H9 (cell line): ENCODE measurements around the gene TRIM52. TPM values are rescaled to one million over a fixed set of nuclear protein-coding genes. Genes with fewer than 3 reads are reported as not detected.

ENCODE experiments used
- DNase-seq: peaks from one replicate; pipeline ENCODE4 v3.0.0-alpha.2; 2017
- H2AFZ ChIP-seq: one replicate; pipeline ENCODE4 v1.6.1; 2013; ENCODE audit warnings: mild to moderate bottlenecking, low read length, control low read depth, moderate library complexity
- H2AK5ac ChIP-seq: 2 replicates; pipeline ENCODE4 v1.6.1; 2013; ENCODE audit warnings: low read length, control low read depth, mixed read lengths; ENCODE audit not compliant: insufficient read length
- H2BK120ac ChIP-seq: one replicate; pipeline ENCODE4 v1.6.1; 2013; ENCODE audit warnings: low read depth, mild to moderate bottlenecking, low read length, control low read depth, inconsistent platforms; ENCODE audit not compliant: poor library complexity, severe bottlenecking
- H2BK12ac ChIP-seq: 2 replicates; pipeline ENCODE4 v1.6.1; 2013; ENCODE audit warnings: low read length, control low read depth, mixed read lengths, low read depth; ENCODE audit not compliant: insufficient read length
- H2BK15ac ChIP-seq: 2 replicates; pipeline ENCODE4 v1.6.1; 2013; ENCODE audit warnings: low read depth, low read length, control low read depth
- H2BK20ac ChIP-seq: one replicate; pipeline ENCODE4 v1.6.1; 2013; ENCODE audit warnings: low read depth, mild to moderate bottlenecking, low read length, control low read depth, inconsistent platforms; ENCODE audit not compliant: poor library complexity, severe bottlenecking
- H2BK5ac ChIP-seq: 2 replicates; pipeline ENCODE4 v1.6.1; 2013; ENCODE audit warnings: low read length, control low read depth, mixed read lengths; ENCODE audit not compliant: insufficient read length
- H3K14ac ChIP-seq: 2 replicates; pipeline ENCODE4 v1.6.1; 2013; ENCODE audit warnings: low read length, control low read depth; ENCODE audit not compliant: insufficient read depth
- H3K18ac ChIP-seq: 2 replicates; pipeline ENCODE4 v1.6.1; 2013; ENCODE audit warnings: low read depth, mild to moderate bottlenecking, mixed read lengths, low read length, control low read depth; ENCODE audit not compliant: insufficient read length
- H3K23ac ChIP-seq: 2 replicates; pipeline ENCODE4 v1.6.1; 2013; ENCODE audit warnings: low read length, control low read depth, mixed read lengths, low read depth; ENCODE audit not compliant: insufficient read length
- H3K23me2 ChIP-seq: 2 replicates; pipeline ENCODE4 v1.6.1; 2013; ENCODE audit warnings: low read depth, mild to moderate bottlenecking, mixed read lengths, low read length, control low read depth; ENCODE audit not compliant: insufficient read length, poor library complexity, severe bottlenecking
- H3K27ac ChIP-seq: 2 replicates; pipeline ENCODE4 v1.5.1; 2013; ENCODE audit warnings: low read length, control low read depth, mixed read lengths, low read depth; ENCODE audit not compliant: insufficient read length
- H3K27me3 ChIP-seq: 2 replicates; pipeline ENCODE4 v1.6.1; 2013; ENCODE audit warnings: low read length, control low read depth, inconsistent platforms; ENCODE audit not compliant: insufficient read depth
- H3K4ac ChIP-seq: 2 replicates; pipeline ENCODE4 v1.6.1; 2013; ENCODE audit warnings: low read depth, mild to moderate bottlenecking, control low read depth, inconsistent platforms, low read length, moderate library complexity
- H3K4me1 ChIP-seq: 2 replicates; pipeline ENCODE4 v1.6.1; 2013; ENCODE audit warnings: low read length, control low read depth, inconsistent platforms; ENCODE audit not compliant: insufficient read depth
- H3K4me2 ChIP-seq: 2 replicates; pipeline ENCODE4 v1.6.1; 2013; ENCODE audit warnings: low read length, control low read depth, mixed read lengths; ENCODE audit not compliant: insufficient read length, insufficient read depth
- H3K56ac ChIP-seq: 2 replicates; pipeline ENCODE4 v1.6.1; 2013; ENCODE audit warnings: low read depth, mild to moderate bottlenecking, mixed read lengths, low read length, control low read depth; ENCODE audit not compliant: insufficient read length
- H3K79me1 ChIP-seq: 2 replicates; pipeline ENCODE4 v1.6.1; 2013; ENCODE audit warnings: low read depth, mild to moderate bottlenecking, moderate library complexity, low read length, control low read depth, inconsistent platforms; ENCODE audit not compliant: insufficient read depth, poor library complexity, severe bottlenecking
- H3K79me2 ChIP-seq: 2 replicates; pipeline ENCODE4 v1.6.1; 2013; ENCODE audit warnings: low read length, control low read depth, inconsistent platforms; ENCODE audit not compliant: insufficient read depth
- H3K9ac ChIP-seq: 2 replicates; pipeline ENCODE4 v1.6.1; 2013; ENCODE audit warnings: low read length, control low read depth, mixed read lengths; ENCODE audit not compliant: insufficient read length; ENCODE audit errors: extremely low read depth
- H3K9me3 ChIP-seq: one replicate; pipeline ENCODE4 v1.6.1; 2013; ENCODE audit warnings: low read depth, low read length, inconsistent platforms; ENCODE audit not compliant: control insufficient read depth
- H3T11ph ChIP-seq: one replicate; pipeline ENCODE4 v1.6.1; 2013; ENCODE audit warnings: mild to moderate bottlenecking, low read length, control low read depth, inconsistent platforms
- H4K20me1 ChIP-seq: one replicate; pipeline ENCODE4 v1.6.1; 2013; ENCODE audit not compliant: control insufficient read depth, insufficient read length, insufficient read depth
- H4K5ac ChIP-seq: 2 replicates; pipeline ENCODE4 v1.6.1; 2013; ENCODE audit warnings: low read depth, mild to moderate bottlenecking, mixed read lengths, low read length, control low read depth; ENCODE audit not compliant: insufficient read length
- H4K8ac ChIP-seq: replicated peaks from 2 replicates; pipeline ENCODE4 v1.6.1; 2013; ENCODE audit warnings: low read length, control low read depth, mixed read lengths, low read depth; ENCODE audit not compliant: insufficient read length
- H4K91ac ChIP-seq: 2 replicates; pipeline ENCODE4 v1.6.1; 2013; ENCODE audit warnings: low read depth, mild to moderate bottlenecking, moderate library complexity, mixed read lengths, low read length, control low read depth; ENCODE audit not compliant: insufficient read length
- H3K27ac Mint-ChIP-seq, 3 experiments: 2 replicates in 2 of 3; 3 replicates in 1 of 3; pipeline ENCODE4 v1.8.0; 2020 to 2021; ENCODE audit warnings: mixed read lengths in 3 of 3, mild to moderate bottlenecking in 1 of 3, moderate library complexity in 1 of 3
- H3K27me3 Mint-ChIP-seq: 2 replicates; pipeline ENCODE4 v1.8.0; 2021; ENCODE audit warnings: low read depth, mild to moderate bottlenecking, moderate library complexity, mixed read lengths
- H3K36me3 Mint-ChIP-seq, 3 experiments: 2 replicates in 2 of 3; 3 replicates in 1 of 3; pipeline ENCODE4 v1.8.0; 2020 to 2021; ENCODE audit warnings: low read depth in 3 of 3, mixed read lengths in 3 of 3; ENCODE audit not compliant: insufficient read depth in 1 of 3
- H3K4me1 Mint-ChIP-seq, 2 experiments: 2 replicates each; pipeline ENCODE4 v1.8.0; 2020; ENCODE audit warnings: mixed read lengths in 2 of 2
- H3K4me3 Mint-ChIP-seq, 2 experiments: 2 replicates in 1 of 2; 3 replicates in 1 of 2; pipeline ENCODE4 v1.8.0; 2020 to 2021; ENCODE audit warnings: mild to moderate bottlenecking in 2 of 2, mixed read lengths in 2 of 2, moderate library complexity in 1 of 2
- H3K9me3 Mint-ChIP-seq, 2 experiments: 2 replicates in 1 of 2; 3 replicates in 1 of 2; pipeline ENCODE4 v1.8.0; 2020; ENCODE audit warnings: mild to moderate bottlenecking in 2 of 2, mixed read lengths in 2 of 2, moderate library complexity in 1 of 2
- WGBS: extraction: QIAGEN DNeasy Blood & Tissue Kit; methylation state at CpG from one replicate; pipeline ENCODE4 v1.1.7; 2013; ENCODE audit warnings: missing lambda C conversion rate, low lambda C conversion rate, mixed read lengths; ENCODE audit not compliant: insufficient read length; ENCODE audit errors: extremely low coverage; 5-methylcytosine and 5-hydroxymethylcytosine counted together
- total RNA-seq: library from RNA; stranded (reverse); gene quantifications from 2 replicates; pipeline ENCODE4 v1.2.1, GENCODE V29; 2021
- TF ChIP-seq, protein P1 (sequence below): fragments of 200-600 bp; sonication (generic); conservative IDR thresholded peaks from 3 replicates; pipeline ENCODE4 v1.8.0; 2021; ENCODE audit warnings: antibody characterized with exemption, mild to moderate bottlenecking

The TRIM52 gene
- total RNA-seq, 1 experiment from 2014 or later, result 5.1 TPM

DNA sequence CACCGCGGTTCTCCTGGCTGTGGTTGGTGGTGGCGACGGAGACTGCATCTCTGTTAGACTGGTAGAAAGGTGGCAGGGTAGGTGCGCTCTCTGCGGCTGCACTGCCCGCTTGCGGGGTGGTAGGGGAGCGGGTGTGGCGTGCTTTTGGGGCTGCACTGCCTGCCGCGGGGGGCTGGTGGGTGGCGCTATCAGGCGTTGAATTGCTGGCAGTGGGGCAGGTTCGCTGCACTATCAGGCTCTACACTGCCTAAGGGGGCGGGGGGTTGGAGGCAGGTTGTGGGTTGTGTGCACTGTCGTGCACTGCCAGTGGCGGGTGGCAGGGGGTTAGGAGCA is 21.0 kb upstream of the TRIM52 start:
- no peak overlapping the region for H3K23ac ChIP-seq
- no peak overlapping the region for H3T11ph ChIP-seq
- no peak overlapping the region for H2BK120ac ChIP-seq
- H4K5ac ChIP-seq, result no peak overlapping the region
- no peak overlapping the region for H2BK12ac ChIP-seq
- TF ChIP-seq, protein P1, sequence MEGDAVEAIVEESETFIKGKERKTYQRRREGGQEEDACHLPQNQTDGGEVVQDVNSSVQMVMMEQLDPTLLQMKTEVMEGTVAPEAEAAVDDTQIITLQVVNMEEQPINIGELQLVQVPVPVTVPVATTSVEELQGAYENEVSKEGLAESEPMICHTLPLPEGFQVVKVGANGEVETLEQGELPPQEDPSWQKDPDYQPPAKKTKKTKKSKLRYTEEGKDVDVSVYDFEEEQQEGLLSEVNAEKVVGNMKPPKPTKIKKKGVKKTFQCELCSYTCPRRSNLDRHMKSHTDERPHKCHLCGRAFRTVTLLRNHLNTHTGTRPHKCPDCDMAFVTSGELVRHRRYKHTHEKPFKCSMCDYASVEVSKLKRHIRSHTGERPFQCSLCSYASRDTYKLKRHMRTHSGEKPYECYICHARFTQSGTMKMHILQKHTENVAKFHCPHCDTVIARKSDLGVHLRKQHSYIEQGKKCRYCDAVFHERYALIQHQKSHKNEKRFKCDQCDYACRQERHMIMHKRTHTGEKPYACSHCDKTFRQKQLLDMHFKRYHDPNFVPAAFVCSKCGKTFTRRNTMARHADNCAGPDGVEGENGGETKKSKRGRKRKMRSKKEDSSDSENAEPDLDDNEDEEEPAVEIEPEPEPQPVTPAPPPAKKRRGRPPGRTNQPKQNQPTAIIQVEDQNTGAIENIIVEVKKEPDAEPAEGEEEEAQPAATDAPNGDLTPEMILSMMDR, result no peak
- H3K4me2 ChIP-seq, result peak overlapping the region; percentile 83
- no peak overlapping the region for H2AFZ ChIP-seq
- WGBS, result no CpG with 5 or more reads among the region's 18 CpGs
- no peaks in the 10 kb centered on the region for H3K9me3 ChIP-seq
- H3K56ac ChIP-seq, result no peak overlapping the region
- no peaks in the 10 kb centered on the region; the same call in 1 of the 2 replicates for H3K79me2 ChIP-seq
- H3K36me3 Mint-ChIP-seq, result peaks cover 6 to 26% (median 22%) of the 10 kb centered on the region in 3 experiments; a peak in 6 of 7 replicates
- no peak overlapping the region for H3K4ac ChIP-seq
- H2BK15ac ChIP-seq, result no peak overlapping the region
- H3K4me1 Mint-ChIP-seq, result peaks cover 11 to 15% of the 10 kb centered on the region in 2 experiments; a peak in 3 of 4 replicates
- no peak overlapping the region for H3K27ac ChIP-seq
- no peaks in the 10 kb centered on the region for H3K4me1 ChIP-seq
- H2BK5ac ChIP-seq, result no peak overlapping the region
- no peak for DNase-seq
- H3K4me3 Mint-ChIP-seq, result no peak overlapping the region
- H3K9me3 Mint-ChIP-seq, result peaks cover 0 to 3% of the 10 kb centered on the region in 2 experiments; a peak in 2 of 5 replicates
- H3K79me1 ChIP-seq, result peaks cover 6% of the 10 kb centered on the region
- peaks cover 9% of the 10 kb centered on the region for H3K23me2 ChIP-seq
- H3K14ac ChIP-seq, result peak overlapping the region; percentile 45; the same call in 1 of the 2 replicates
- no peak overlapping the region for H3K18ac ChIP-seq
- no peaks in the 10 kb centered on the region; the same call in 1 of the 2 replicates for H3K27me3 Mint-ChIP-seq
- no peak overlapping the region for H4K8ac ChIP-seq
- no peaks in the 10 kb centered on the region for H3K27me3 ChIP-seq
- H3K27ac Mint-ChIP-seq, result peak overlapping the region in 2 of 3 experiments; percentile 80 to 93; a peak in 4 of 7 replicates
- H2AK5ac ChIP-seq, result no peak overlapping the region
- H4K20me1 ChIP-seq, result no peaks in the 10 kb centered on the region
- peak overlapping the region; percentile 0 for H3K9ac ChIP-seq
- H4K91ac ChIP-seq, result no peak overlapping the region
- no peak overlapping the region for H2BK20ac ChIP-seq
